ENCODE measurements around the gene RETREG1.

DNA sequence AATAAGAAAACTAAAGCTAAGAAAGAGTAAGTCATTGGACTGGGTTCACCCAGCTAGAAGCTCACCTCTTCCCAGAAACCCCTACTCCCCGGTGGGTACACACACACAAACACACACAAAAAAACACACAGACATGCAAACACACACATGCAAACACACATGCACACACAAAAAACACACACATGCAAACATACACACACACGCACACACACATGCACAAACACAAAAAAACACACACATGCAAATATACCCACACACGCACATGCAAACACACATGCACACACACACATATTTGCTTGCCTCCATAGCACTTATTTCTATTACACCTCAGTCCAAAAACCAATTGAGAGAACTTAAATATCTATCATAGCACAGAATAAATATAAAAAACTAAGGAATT lies 26.1 kb downstream of the RETREG1 start:
- TF ChIP-seq, protein P1, sequence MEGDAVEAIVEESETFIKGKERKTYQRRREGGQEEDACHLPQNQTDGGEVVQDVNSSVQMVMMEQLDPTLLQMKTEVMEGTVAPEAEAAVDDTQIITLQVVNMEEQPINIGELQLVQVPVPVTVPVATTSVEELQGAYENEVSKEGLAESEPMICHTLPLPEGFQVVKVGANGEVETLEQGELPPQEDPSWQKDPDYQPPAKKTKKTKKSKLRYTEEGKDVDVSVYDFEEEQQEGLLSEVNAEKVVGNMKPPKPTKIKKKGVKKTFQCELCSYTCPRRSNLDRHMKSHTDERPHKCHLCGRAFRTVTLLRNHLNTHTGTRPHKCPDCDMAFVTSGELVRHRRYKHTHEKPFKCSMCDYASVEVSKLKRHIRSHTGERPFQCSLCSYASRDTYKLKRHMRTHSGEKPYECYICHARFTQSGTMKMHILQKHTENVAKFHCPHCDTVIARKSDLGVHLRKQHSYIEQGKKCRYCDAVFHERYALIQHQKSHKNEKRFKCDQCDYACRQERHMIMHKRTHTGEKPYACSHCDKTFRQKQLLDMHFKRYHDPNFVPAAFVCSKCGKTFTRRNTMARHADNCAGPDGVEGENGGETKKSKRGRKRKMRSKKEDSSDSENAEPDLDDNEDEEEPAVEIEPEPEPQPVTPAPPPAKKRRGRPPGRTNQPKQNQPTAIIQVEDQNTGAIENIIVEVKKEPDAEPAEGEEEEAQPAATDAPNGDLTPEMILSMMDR (IDR thresholded peaks at IDR 0.05; ENCODE audit: insufficient read depth, low read length): no peak
- TF ChIP-seq POLR2AphosphoS5 (IDR thresholded peaks at IDR 0.05; ENCODE audit: low read depth): no peak
- TF ChIP-seq, protein P2, sequence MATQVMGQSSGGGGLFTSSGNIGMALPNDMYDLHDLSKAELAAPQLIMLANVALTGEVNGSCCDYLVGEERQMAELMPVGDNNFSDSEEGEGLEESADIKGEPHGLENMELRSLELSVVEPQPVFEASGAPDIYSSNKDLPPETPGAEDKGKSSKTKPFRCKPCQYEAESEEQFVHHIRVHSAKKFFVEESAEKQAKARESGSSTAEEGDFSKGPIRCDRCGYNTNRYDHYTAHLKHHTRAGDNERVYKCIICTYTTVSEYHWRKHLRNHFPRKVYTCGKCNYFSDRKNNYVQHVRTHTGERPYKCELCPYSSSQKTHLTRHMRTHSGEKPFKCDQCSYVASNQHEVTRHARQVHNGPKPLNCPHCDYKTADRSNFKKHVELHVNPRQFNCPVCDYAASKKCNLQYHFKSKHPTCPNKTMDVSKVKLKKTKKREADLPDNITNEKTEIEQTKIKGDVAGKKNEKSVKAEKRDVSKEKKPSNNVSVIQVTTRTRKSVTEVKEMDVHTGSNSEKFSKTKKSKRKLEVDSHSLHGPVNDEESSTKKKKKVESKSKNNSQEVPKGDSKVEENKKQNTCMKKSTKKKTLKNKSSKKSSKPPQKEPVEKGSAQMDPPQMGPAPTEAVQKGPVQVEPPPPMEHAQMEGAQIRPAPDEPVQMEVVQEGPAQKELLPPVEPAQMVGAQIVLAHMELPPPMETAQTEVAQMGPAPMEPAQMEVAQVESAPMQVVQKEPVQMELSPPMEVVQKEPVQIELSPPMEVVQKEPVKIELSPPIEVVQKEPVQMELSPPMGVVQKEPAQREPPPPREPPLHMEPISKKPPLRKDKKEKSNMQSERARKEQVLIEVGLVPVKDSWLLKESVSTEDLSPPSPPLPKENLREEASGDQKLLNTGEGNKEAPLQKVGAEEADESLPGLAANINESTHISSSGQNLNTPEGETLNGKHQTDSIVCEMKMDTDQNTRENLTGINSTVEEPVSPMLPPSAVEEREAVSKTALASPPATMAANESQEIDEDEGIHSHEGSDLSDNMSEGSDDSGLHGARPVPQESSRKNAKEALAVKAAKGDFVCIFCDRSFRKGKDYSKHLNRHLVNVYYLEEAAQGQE (IDR thresholded peaks at IDR 0.05; ENCODE audit: insufficient replicate concordance, low read depth): no peak

Measured in HL-60 (cell line).